Umbilical cord (tissue), 2 donors: ENCODE measurements around the gene TTYH1. TPM values are rescaled to one million over a fixed set of nuclear protein-coding genes. Genes with fewer than 3 reads are reported as not detected.

Experiments used
- DNase-seq: peaks from one replicate; pipeline ENCODE4 v3.0.0-alpha.2; 2015; ENCODE audit warnings: low spot score
- total RNA-seq: library from RNA; depleted of rRNA; stranded (reverse); fragments of >200 nt; gene quantifications from one replicate; pipeline ENCODE4 v1.2.3, GENCODE V29; 2014; ENCODE audit warnings: low replicate concordance; ENCODE audit not compliant: insufficient read depth

TTYH1 gene
- total RNA-seq, 1 donor from 2014 or later, result 0.24 TPM

DNA sequence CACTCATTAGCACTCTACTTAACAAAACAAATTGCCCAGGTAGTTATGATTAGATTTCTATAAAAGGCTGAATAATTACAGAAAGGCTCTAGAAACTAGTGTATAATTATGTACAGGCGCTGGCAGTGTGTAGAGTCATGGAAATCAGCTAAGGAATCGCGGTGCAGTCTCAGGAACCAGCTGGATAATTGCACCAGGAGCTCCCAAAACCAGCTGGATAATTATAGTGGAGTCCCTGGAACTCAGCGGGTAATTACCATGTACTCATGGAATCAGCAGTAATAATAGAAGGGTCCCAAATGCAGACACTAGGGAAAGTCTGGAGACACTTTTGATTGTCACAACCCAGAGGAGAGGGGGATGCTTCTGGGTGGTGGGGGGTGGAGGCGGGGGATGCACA lies 23.2 kb upstream of the TTYH1 start:
- no peak for DNase-seq

DNA sequence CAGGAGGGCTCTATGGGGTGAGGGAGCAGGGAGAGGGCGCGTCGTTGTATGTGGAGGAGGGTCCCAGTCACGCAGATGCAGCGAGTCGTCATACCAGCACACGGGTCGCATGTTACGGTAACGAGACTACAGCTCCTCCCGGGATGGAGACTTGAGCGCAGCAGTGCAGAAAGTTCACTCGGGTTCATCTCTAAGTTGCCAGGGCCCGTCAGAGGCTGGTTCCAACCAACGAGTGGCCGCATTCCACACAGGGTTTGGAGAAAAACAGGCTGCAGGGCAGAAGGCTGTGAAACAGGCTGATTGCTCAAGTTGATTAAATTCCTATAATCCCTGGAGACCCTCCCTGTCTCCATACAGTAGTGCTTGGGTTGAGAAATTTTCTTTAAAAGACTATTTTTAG lies 21.9 kb upstream of the TTYH1 start:
- no peak for DNase-seq

DNA sequence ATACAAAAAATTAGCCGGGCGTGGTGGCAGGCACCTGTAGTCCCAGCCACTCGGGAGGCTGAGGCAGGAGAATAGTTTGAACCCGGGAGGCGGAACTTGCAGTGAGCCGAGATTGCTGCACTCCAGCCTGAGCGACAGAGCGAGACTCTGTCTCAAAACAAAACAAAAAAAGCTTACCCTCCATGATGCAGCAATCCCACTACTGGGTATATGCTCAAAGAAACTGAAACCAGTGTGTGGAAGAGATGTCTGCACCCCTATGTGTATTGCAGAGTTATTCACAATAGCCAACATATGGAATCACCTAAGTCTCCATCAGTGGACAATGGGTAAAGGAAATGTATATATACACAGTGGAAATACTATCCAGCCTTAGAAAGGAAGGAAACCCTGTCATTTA lies 19.6 kb upstream of the TTYH1 start:
- DNase-seq, result no peak

DNA sequence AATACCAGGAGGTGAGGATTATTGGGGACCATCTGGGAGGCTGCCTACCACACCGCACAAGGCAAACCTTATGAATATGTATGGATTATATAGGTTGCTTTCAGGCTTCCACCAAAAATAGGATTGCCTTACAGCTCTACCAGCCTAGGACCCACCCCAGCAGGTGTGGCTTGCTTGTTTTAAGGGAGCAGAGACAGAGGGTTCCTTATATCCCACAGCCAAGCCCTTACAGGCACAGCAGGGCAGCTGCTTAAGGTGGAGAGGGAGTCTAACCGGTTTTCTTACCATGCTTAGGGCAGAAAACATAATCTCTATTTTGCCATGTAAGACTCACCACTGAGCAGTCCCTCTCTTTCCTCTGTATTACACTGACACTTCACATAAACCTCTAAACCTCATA lies 16.1 kb upstream of the TTYH1 start:
- no peak for DNase-seq

DNA sequence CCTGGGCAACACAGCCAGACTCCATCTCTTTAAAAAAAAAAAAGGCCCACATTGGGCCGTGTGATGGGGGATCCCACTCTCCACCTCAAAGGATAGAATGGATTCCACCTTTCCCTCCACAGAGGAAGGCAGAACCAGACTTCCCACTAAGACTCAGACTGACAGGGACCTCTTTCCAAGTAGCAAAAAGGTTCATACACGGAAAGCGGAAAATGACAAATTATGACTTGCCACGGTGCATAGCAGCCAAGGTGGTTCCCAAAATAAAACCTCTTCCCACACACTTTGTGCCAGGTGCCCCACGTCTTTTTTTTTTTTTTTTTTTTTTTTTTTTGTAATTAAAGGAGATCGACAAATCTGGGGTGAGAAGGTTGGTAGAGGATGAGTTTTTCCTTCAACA lies 14.4 kb upstream of the TTYH1 start:
- no peak for DNase-seq

DNA sequence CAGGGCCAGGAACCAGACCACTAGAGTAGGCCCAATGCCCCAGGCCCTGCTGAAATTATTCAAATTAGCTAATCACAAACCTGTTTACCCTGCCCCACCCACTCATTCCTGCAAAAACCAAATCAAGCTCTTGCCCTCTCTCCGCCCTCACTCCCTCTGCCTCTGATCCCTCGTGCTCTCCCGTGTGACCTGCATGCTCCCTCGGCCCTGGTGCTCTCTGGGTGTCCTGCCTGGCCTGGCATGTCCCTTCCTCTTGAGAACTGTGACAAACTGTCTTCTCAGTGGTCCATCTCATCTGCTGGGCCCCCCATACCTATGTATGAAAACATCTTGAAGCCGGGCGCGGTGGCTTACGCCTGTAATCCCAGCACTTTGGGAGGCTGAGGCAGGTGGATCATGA lies 12.2 kb upstream of the TTYH1 start:
- DNase-seq, result no peak

DNA sequence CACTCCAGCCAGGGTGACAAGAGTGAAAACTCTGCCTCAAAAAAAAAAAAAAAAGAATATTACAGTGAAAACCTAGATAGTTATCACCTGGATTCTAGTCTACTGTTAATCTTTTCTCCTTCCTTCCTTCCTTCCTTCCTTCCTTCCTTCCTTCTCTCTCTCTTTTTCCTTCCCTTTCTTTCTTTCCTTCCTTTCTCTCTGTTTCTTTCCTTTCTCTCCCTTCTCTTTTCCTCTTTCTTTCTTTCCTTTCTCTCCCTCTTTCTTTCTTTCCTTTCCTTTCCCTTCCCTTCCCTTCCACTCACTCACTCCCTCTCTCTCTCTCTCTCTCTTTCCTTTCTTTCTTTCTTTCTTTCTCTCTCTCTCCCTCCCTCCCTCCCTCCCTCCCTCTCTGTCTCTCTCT lies 9.6 kb upstream of the TTYH1 start:
- no peak for DNase-seq

DNA sequence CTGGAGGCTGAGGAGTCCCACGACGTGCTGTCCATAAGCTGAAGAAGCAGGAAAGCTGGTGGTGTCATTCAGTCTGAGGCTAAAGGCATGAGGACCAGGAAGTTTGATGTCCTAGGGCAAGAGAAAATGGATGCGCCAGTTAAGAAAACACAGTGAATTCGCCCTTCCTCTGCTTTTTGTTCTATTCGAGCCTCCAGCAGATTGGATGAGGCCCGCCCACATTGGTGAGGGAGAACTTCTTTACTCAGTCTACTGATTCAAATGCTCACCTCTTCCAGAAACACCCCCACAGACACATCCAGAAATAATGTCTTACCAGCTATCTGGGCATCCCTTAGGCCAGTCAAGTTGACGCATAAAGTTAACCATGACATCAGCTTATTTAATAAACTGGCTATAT lies 7.5 kb upstream of the TTYH1 start:
- DNase-seq, result no peak

DNA sequence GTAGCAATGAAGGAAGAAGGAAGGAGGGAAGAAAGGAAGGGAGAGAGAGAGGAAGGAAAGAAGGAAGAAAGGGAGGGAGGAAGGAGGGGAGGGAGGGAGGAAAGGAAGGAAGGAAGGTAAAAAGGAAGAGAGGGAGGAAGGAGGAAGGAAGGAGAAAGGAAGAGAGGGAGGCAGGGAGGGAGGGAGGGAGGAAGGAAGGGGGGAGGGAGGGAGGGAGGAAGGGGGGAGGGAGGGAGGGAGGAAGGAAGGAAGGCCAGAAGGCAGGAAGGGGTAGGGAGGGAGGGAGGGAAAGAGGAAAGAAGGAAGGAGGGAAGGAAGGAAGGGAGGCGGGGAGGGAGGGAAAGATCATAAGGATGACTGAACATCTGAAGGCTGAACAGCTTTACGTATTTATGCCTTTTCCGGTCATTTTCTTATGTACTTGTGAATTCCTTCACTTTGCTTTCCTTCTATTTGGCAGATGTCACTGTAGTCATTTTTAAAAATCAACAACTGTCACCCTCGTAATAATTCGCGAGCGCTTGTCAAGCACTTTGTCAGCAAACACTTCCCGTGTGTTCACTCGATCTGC lies 6.7 kb upstream of the TTYH1 start:
- no peak for DNase-seq

DNA sequence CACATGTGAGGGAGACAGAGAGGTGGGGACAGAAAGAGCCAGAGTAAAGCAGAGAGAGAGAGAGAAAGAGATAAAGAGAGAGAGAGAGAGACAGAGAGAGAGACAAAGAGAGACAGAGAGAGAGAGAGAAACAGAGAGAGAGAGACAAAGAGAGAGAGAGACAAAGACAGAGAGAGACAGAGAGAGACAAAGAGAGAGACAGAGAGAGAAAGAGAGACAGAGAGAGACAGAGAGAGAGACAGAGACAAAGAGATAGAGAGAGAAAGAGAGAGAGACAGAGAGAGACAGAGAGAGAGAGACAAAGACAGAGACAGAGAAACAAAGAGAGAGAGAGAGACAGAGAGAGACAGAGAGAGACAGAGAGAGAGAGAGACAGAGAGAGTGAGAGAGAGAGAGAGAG lies 4.2 kb upstream of the TTYH1 start:
- DNase-seq, result no peak

DNA sequence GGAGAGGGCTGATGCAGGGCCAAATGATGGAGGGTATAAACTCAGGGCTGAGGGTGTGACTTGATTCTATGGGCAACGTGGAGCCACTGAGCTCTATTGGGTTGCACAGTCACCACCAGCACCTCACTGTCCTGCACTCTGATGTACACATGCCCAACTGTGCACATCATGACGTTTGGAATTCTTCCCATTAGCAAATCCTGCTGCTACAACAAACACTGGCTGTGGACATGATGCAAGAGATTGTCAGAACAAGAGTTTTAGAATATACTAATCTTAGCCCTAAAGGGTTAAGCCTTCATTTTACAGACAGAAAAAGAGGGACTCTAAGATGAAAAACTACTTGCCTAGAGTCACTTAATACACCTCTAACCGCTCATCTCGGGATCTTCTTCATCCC lies 2.4 kb upstream of the TTYH1 start:
- DNase-seq, result no peak

DNA sequence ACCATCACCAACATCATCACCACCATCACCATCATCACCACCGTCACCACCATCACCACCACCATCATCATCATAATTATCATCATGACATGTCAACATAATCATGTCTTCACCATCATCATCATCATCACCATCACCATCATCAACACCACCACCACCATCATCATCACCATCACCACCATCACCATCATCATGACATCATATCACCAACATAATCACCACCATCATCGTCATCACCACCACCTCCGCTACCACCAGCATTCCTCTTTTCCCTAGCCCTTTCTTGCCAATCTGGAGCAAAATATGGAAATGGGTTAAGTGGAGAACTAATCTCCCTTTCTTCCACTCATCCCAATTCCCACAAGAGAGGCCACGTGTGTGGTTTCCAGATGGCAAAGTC lies 1.1 kb upstream of the TTYH1 start:
- DNase-seq, result no peak

DNA sequence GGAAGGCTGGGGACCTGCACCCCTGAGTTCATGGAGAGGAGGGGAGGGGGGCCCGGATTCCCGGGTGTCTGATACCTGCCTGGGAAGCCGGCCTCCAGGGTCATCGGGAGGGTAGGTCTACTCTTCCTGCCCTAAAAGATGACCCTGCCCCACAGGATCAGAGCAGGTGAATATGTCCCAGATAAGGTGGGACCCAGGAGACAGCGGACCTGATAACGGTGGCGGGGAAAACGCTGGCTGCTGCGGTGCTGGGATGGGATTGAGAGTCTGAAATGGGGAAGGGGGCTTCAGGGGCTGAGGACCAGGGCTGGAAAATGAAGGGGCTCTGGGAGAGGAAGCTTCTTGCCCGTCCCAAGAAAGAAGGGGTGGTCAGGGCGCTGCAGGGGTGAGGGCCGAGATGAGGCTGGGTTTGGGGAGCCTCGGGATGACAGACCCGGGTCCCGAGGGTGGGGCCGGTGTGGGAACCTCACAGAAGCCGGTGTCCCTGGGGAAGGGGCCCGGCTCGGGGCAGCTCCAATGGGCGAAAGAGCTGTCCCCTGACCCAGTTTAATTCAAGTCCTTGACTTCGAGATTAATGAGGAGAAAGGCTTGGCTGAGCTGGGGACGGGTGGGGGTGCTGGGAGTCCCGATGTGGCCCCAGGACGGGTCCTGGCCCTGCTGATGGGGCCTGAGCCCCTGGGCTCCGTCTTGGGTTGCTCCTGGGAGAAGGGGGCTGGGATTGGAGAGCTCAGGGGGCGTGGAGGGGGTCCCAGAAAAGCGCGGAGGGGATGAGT lies 823 bp downstream of the TTYH1 start:
- no peak for DNase-seq

DNA sequence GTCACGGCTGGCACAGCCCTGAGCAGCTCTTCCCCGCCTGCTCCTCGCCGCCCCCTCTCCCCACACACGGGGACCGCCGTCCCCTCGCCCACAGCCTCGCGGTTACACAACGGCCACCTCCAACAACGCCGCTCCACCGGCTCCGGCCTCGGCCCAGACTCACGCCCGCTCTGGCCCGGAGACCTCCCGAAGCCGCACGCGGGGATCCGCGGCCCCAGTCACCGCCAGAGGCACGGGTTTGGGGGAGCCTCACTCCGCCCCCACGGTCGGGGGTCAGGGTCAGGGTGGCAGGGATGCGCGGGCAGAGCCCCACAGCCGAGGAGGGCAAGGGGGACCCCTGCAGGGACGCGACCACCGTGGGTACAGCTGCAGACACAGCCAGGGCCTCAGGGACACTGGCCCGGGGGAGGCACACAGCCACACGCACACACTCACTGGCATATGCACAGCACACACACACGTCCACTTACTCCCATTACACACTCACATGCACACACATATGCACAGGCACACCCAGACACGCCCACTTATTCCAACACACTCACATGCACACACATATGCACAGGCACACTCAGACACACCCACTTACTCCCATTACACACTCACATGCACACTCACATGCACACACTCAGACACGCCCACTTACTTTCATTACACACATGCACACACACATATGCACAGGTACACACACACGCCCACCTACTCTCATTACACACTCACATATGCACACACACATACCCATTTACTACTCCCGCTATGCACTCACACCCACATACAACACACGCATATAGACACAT lies 1.6 kb downstream of the TTYH1 start:
- DNase-seq, result no peak

DNA sequence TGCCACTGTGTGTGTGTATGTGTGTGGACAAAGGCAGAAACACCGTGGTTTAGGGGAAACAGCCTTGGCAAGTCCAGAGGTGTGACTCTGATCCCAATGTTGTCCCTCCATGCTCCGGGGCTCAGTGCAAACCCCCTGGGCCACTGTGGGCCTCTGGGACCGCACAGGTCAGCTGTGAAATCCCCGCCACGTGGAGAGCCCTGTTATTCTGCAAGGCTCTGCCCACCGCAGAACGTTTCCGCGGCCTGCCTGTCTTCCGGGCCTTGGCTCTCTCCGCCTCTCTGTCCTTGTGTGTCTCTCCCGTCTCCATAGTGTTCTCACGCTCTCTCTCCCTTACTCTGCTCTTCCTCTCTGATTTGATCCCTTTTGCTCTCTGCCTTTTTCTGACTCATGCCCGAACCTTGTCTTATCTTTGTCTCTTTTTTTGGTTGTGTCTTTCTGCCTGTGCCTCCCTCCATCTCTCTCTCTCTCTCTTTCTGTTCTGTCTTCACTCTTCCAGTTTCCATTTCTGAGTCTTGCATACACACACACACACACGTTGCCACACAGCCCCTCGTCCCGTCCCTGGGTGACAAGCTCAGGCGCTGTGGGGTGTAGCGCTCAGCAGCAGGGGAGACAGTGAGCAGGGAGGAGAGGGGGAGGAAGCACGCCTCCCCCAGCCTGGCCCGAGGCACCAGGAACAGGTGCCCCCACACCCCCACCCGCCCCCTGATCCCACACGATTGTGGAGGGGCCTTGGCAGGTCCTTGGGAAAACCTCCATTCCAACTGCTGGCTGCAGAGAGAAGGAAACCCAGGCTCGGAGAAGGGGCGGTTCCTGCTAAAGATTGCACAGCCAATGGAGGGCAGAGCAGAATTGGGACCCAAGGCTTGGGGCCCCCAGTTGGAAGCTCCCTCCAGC lies 3.0 kb downstream of the TTYH1 start:
- peak; percentile 89 for DNase-seq

DNA sequence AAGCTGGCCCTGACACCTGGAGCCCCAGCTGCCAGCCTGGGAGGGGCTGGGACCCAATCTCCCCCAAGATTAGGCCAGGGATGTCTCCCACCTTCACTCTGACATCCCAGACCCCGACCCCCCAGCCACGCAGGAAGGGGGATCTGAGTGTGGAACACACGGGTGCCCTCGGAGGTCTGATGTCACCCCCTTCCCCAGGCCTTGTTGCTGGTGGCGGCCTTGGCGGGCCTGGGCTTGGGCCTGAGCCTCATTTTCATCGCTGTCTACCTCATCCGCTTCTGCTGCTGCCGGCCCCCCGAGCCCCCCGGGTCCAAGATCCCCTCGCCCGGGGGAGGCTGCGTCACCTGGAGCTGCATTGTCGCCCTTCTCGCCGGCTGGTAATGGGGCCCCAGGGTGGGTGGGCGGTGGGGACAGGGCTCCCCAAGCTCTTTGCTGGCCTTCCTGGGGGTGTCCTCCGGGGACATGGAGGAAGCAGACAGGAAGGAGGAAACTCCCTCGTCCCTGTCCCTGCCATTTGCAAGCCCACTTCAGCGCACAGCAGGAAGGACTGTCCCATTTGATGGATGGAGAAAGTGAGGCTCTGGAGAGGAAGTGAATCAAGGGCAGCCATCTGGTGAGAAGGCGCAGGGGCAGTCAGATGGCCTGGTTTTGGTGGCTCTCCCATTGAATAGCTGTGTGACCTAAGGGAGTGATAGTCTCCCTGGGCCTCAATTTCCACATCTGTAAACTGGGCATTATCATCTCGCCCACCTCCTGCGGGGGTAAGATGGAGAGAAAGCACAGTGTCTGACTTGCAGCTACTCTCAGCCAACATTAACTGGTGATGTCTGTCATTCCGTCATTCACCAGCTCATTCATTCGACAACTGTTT lies 3.9 kb downstream of the TTYH1 start:
- DNase-seq, result no peak

DNA sequence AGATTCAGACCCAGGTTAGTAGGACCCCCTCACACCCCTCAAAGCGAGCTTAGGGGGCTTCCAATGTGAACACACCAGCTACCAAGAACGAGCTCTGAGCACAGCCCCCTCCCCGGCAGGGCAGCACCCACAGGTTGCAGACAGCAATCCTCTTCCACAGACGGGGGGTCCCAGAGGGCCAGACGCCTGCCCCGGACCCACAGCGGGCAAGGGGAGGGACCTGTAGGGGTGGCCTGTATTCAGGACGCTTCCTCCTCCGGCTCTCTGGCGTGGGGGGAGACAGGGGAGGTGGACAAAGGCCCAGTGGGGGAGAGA lies 4.8 kb downstream of the TTYH1 start:
- DNase-seq, result no peak

DNA sequence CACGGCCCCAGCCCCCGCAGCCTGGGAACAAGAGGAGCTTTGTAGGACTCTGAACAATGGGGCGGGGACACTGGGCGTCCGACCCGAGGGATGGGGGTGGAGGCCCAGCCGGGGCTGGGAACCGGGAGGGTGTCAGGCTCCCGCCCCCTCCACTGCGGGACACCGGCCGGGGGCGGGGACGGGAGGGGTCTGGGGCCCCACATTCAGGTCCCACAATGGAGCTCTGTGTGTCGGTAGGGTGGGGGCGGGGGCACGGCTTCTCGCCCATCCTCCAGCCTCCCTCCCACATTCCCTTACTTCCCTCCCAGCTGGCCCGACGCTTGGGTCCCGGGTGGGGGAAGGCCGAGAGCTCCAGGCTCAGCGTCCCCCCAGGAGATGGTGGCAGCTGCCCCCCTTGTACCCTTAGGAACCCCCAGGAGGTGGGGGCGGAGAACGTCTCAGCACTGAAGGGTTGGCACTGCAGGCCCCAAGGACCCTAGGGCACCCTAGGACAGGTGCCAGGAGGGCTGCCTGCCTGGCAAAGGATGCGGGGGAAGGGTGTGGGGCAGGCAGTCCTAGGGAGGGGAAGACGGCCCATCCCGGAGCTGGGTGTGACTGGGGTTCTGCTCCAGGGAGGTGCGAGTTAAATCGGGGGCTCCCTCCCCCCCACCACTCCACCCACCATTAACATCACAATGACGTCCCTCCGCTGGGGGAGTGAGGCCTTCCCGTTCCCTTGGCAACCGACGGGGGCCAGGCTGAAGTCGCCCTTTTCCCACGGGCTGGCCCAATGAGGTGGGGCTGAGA lies 5.3 kb downstream of the TTYH1 start:
- DNase-seq, result peak; percentile 61

DNA sequence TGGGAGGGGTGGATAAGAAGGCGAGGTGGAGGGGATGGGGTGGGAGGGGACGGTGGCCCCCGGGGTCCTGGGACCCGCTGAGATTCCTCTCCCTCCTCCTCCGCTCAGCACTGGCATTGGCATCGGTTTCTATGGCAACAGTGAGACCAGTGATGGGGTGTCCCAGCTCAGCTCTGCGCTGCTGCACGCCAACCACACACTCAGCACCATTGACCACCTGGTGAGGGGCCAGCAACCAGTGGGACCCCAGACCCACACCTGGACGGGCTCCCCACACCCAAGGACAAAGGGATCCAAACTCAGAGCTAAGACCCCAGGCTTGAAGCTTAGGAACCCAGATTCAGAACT lies 5.9 kb downstream of the TTYH1 start:
- DNase-seq, result no peak

DNA sequence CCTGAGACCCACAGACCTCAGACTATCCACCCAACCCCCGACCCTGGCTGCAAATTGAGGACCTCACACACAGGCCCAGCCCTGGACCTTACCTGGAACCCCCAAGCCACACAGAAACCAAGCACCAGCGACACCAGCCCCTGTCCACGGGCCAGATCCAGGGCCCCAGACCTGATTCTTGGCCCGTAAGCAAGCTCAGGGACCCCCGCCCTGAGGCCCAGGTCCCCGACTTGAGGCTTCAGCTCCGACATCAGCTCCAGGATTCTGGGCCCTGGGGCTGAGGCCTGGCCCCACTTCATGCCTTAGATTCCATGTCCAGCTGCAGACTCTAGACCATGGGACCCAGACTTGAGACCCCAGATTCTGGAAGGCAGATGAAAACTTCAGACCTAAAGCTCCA lies 6.3 kb downstream of the TTYH1 start:
- no peak for DNase-seq
